ENCODE data around the gene EIF5.
A peak's percentile ranks its signal among the peaks of the same experiment; 100 is the strongest.

EIF5 gene

DNA sequence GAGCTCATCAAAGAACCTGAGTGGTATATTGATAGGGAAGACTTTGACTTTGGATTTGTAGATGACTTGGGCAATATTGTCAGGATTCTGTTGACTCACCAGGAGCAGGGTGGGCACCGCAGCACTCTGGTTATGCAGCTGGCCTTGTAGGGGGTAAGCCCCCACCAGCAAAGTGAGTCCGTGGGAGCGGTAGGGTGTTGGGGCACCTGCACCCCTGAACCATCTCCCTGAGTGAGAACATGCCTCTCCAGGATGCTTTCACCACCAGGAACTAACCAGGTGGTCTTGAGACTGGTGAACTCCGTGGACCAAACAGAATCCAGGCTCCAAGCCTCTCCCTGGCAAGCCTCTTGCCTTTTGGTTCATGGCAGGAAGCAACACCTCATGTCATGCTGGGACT is 44.0 kb upstream of the EIF5 start:
- no CpG with 5 or more reads among the region's 4 CpGs for WGBS (ENCODE audit: extremely low coverage, insufficient coverage, low lambda C conversion rate)
- Histone ChIP-seq H4K8ac (ENCODE audit: low read depth, low read length) (no peak overlapping the region), H3K4me2 (ENCODE audit: low read length) (no peak overlapping the region), H3K4me1 (ENCODE audit: control insufficient read depth, low read depth, low read length) (peaks cover 2% of the 10 kb centered on the region), H3K56ac (ENCODE audit: low read length) (no peak overlapping the region), H2BK5ac (ENCODE audit: low read length) (no peak overlapping the region), H3K18ac (ENCODE audit: low read length) (no peak overlapping the region), H3K23ac (ENCODE audit: low read length) (no peak overlapping the region), H3K9ac (ENCODE audit: low read length) (no peak overlapping the region), H3K79me1 (ENCODE audit: low read length) (no peaks in the 10 kb centered on the region), H2BK15ac (replicated peaks; ENCODE audit: low read depth) (no peak overlapping the region), H3K27ac (ENCODE audit: low read depth, low read length) (no peak overlapping the region), H4K5ac (ENCODE audit: low read length) (no peak overlapping the region), H2BK120ac (ENCODE audit: low read depth, low read length) (no peak overlapping the region), H3K27me3 (ENCODE audit: insufficient read depth, low read length, poor library complexity) (no peaks in the 10 kb centered on the region), H2AK5ac (ENCODE audit: low read length) (no peak overlapping the region), H3K36me3 (ENCODE audit: control insufficient read depth, insufficient read depth, low read length) (no peaks in the 10 kb centered on the region), H3K79me2 (ENCODE audit: control insufficient read depth, insufficient read depth, low read length) (no peaks in the 10 kb centered on the region), H3K4me3 (ENCODE audit: low read length) (no peak overlapping the region), H3K4ac (ENCODE audit: low read depth, low read length) (no peak overlapping the region)
- DNase-seq, result no peak

DNA sequence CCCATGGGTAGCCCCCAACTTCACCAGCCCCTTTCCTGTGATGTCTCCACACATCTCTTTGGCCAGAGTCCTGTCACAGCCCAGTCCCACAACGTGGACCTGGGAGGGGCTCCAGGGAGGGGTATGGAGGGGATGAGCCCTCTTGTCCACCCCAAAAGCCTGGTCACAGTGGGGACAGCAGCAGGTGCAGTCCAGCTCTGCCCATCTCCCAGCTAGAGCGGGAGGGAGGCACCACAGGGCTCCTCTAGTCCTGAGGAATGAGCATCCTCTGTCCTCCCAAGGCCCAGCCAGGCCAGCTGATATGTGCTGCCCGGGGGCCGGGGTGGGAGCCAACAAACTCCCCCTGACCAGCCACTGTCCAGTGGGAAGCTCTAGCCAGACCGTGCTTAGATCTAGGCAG is 43.5 kb upstream of the EIF5 start:
- DNase-seq, result no peak
- no peak overlapping the region for H2BK120ac ChIP-seq (ENCODE audit: low read depth, low read length)
- H3K4me2 ChIP-seq (ENCODE audit: low read length), result no peak overlapping the region
- H2AK5ac ChIP-seq (ENCODE audit: low read length), result no peak overlapping the region
- H3K79me1 ChIP-seq (ENCODE audit: low read length), result no peaks in the 10 kb centered on the region
- H2BK15ac ChIP-seq (replicated peaks; ENCODE audit: low read depth), result no peak overlapping the region
- no peaks in the 10 kb centered on the region for H3K36me3 ChIP-seq (ENCODE audit: control insufficient read depth, insufficient read depth, low read length)
- no peaks in the 10 kb centered on the region for H3K27me3 ChIP-seq (ENCODE audit: insufficient read depth, low read length, poor library complexity)
- no peak overlapping the region for H3K27ac ChIP-seq (ENCODE audit: low read depth, low read length)
- H3K56ac ChIP-seq (ENCODE audit: low read length), result no peak overlapping the region
- H3K4ac ChIP-seq (ENCODE audit: low read depth, low read length), result no peak overlapping the region
- H3K18ac ChIP-seq (ENCODE audit: low read length), result no peak overlapping the region
- H2BK5ac ChIP-seq (ENCODE audit: low read length), result no peak overlapping the region
- no CpG with 5 or more reads among the region's 5 CpGs for WGBS (ENCODE audit: extremely low coverage, insufficient coverage, low lambda C conversion rate)
- no peak overlapping the region for H4K8ac ChIP-seq (ENCODE audit: low read depth, low read length)
- no peak overlapping the region for H3K9ac ChIP-seq (ENCODE audit: low read length)
- H4K5ac ChIP-seq (ENCODE audit: low read length), result no peak overlapping the region
- H3K4me1 ChIP-seq (ENCODE audit: control insufficient read depth, low read depth, low read length), result no peaks in the 10 kb centered on the region
- no peak overlapping the region for H3K4me3 ChIP-seq (ENCODE audit: low read length)
- H3K79me2 ChIP-seq (ENCODE audit: control insufficient read depth, insufficient read depth, low read length), result no peaks in the 10 kb centered on the region
- H3K23ac ChIP-seq (ENCODE audit: low read length), result no peak overlapping the region

DNA sequence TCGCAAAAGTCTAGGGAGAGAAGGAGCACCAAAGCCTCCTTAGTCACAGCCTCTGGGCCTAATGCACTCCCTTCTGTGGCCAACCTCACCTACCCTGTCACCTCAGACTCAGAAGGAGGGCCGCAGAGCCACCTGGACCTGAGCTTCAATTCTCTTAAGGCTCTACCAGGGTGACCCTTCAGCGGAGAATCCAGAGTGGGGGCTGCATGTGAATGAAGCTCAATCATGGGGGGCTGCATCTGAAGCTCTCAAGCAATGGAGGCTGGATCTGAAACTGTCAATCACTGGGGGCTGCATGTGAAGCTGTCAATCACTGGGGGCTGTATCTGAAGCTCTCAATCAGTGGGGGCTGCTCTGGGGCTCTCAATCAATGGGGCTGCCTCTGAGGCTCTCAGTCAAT is 43.1 kb upstream of the EIF5 start:
- Histone ChIP-seq H3K9ac (ENCODE audit: low read length) (no peak overlapping the region), H2BK15ac (replicated peaks; ENCODE audit: low read depth) (no peak overlapping the region), H4K5ac (ENCODE audit: low read length) (no peak overlapping the region), H3K23ac (ENCODE audit: low read length) (no peak overlapping the region), H3K4me2 (ENCODE audit: low read length) (no peak overlapping the region), H3K18ac (ENCODE audit: low read length) (no peak overlapping the region), H2BK5ac (ENCODE audit: low read length) (no peak overlapping the region), H3K27ac (ENCODE audit: low read depth, low read length) (no peak overlapping the region), H4K8ac (ENCODE audit: low read depth, low read length) (no peak overlapping the region), H2AK5ac (ENCODE audit: low read length) (no peak overlapping the region), H3K79me1 (ENCODE audit: low read length) (no peaks in the 10 kb centered on the region), H3K4me3 (ENCODE audit: low read length) (no peak overlapping the region), H3K36me3 (ENCODE audit: control insufficient read depth, insufficient read depth, low read length) (no peaks in the 10 kb centered on the region), H3K4ac (ENCODE audit: low read depth, low read length) (no peak overlapping the region), H3K56ac (ENCODE audit: low read length) (no peak overlapping the region), H3K27me3 (ENCODE audit: insufficient read depth, low read length, poor library complexity) (no peaks in the 10 kb centered on the region), H3K79me2 (ENCODE audit: control insufficient read depth, insufficient read depth, low read length) (no peaks in the 10 kb centered on the region), H2BK120ac (ENCODE audit: low read depth, low read length) (no peak overlapping the region), H3K4me1 (ENCODE audit: control insufficient read depth, low read depth, low read length) (no peaks in the 10 kb centered on the region)
- WGBS (ENCODE audit: extremely low coverage, insufficient coverage, low lambda C conversion rate), result no CpG with 5 or more reads among the region's 3 CpGs
- DNase-seq, result no peak

DNA sequence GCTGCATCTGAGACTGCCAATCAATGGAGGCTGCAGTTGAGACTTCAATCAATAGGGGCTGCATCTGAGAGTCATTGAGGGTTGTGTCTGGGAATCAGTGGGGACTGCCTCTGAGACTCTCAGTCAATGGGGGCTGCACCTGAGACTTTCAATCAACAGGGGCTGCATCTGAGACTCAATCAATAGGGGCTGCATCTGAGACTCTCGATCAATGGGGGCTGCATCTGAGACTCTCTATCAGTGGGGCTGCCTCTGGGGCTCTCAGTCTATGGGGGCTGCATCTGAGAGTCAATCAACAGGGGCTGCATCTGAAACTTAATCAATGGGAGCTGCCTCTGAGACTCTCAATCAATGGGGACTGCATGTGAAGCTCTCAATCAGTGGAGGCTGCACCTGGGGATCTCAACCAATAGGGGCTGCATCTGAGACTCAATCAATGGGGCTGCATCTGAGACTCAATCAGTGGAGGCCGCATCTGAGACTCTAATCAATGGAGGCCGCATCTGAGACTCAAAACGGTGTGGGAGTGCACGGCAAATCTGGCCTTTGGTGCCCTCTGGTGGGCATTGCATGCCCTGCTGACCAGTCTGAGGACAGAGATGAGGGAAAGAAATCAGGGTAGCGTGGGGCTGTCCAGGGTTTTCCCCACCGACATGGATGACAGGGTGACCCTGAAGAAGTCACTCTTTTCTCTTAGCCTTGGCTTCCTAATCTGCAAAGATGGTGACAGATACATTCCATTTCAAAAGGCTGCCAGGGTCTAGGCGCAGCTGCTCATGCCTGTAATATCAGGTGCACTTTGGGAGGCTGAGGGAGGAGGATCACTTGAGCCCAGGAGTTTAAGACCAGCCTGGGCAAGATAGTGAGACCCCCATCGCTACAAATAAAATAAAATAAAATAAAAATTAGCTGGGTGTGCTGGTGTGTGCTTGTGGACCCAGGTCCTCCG is 41.3 kb upstream of the EIF5 start:
- no peak overlapping the region for H3K56ac ChIP-seq (ENCODE audit: low read length)
- no peak overlapping the region for H3K18ac ChIP-seq (ENCODE audit: low read length)
- no peak overlapping the region for H3K4me2 ChIP-seq (ENCODE audit: low read length)
- H3K79me2 ChIP-seq (ENCODE audit: control insufficient read depth, insufficient read depth, low read length), result no peaks in the 10 kb centered on the region
- no peaks in the 10 kb centered on the region for H3K79me1 ChIP-seq (ENCODE audit: low read length)
- no peak overlapping the region for H2BK120ac ChIP-seq (ENCODE audit: low read depth, low read length)
- no peak overlapping the region for H4K5ac ChIP-seq (ENCODE audit: low read length)
- DNase-seq, result peak; percentile 75
- H2BK15ac ChIP-seq (replicated peaks; ENCODE audit: low read depth), result no peak overlapping the region
- no peaks in the 10 kb centered on the region for H3K27me3 ChIP-seq (ENCODE audit: insufficient read depth, low read length, poor library complexity)
- no peak overlapping the region for H3K4me3 ChIP-seq (ENCODE audit: low read length)
- no peaks in the 10 kb centered on the region for H3K4me1 ChIP-seq (ENCODE audit: control insufficient read depth, low read depth, low read length)
- H3K23ac ChIP-seq (ENCODE audit: low read length), result no peak overlapping the region
- H2BK5ac ChIP-seq (ENCODE audit: low read length), result no peak overlapping the region
- H4K8ac ChIP-seq (ENCODE audit: low read depth, low read length), result no peak overlapping the region
- H2AK5ac ChIP-seq (ENCODE audit: low read length), result no peak overlapping the region
- H3K36me3 ChIP-seq (ENCODE audit: control insufficient read depth, insufficient read depth, low read length), result no peaks in the 10 kb centered on the region
- no peak overlapping the region for H3K4ac ChIP-seq (ENCODE audit: low read depth, low read length)
- H3K9ac ChIP-seq (ENCODE audit: low read length), result no peak overlapping the region
- WGBS (ENCODE audit: extremely low coverage, insufficient coverage, low lambda C conversion rate), result no CpG with 5 or more reads among the region's 10 CpGs
- no peak overlapping the region for H3K27ac ChIP-seq (ENCODE audit: low read depth, low read length)

DNA sequence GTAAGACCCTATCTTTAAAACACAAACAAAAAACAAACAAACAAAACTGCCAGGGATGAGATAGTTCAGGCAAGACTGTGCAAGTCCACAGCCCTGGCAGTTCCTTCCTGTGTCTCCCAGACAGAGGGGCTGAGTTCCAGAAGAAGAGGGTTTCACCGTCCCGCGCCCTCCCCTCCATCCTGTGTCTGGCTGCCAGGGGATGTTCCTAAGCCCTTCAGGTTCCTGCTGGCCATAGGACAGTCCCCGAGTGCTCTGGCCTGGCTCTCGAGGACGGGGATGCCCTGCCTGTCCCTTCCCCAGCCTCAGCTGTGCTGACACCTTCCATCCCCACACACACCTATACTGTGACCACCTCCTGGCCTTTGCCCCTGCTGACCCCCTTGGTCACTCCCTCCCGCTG is 40.6 kb upstream of the EIF5 start:
- Histone ChIP-seq H3K4me2 (ENCODE audit: low read length) (no peak overlapping the region), H4K5ac (ENCODE audit: low read length) (no peak overlapping the region), H3K56ac (ENCODE audit: low read length) (no peak overlapping the region), H3K27ac (ENCODE audit: low read depth, low read length) (no peak overlapping the region), H3K18ac (ENCODE audit: low read length) (no peak overlapping the region), H3K79me1 (ENCODE audit: low read length) (no peaks in the 10 kb centered on the region), H3K23ac (ENCODE audit: low read length) (no peak overlapping the region), H3K4ac (ENCODE audit: low read depth, low read length) (no peak overlapping the region), H2BK5ac (ENCODE audit: low read length) (no peak overlapping the region), H2AK5ac (ENCODE audit: low read length) (no peak overlapping the region), H3K4me1 (ENCODE audit: control insufficient read depth, low read depth, low read length) (no peaks in the 10 kb centered on the region), H2BK15ac (replicated peaks; ENCODE audit: low read depth) (no peak overlapping the region), H3K27me3 (ENCODE audit: insufficient read depth, low read length, poor library complexity) (no peaks in the 10 kb centered on the region), H3K79me2 (ENCODE audit: control insufficient read depth, insufficient read depth, low read length) (no peaks in the 10 kb centered on the region), H3K4me3 (ENCODE audit: low read length) (no peak overlapping the region), H4K8ac (ENCODE audit: low read depth, low read length) (no peak overlapping the region), H2BK120ac (ENCODE audit: low read depth, low read length) (no peak overlapping the region), H3K36me3 (ENCODE audit: control insufficient read depth, insufficient read depth, low read length) (no peaks in the 10 kb centered on the region), H3K9ac (ENCODE audit: low read length) (no peak overlapping the region)
- DNase-seq, result no peak
- no CpG with 5 or more reads among the region's 7 CpGs for WGBS (ENCODE audit: extremely low coverage, insufficient coverage, low lambda C conversion rate)

DNA sequence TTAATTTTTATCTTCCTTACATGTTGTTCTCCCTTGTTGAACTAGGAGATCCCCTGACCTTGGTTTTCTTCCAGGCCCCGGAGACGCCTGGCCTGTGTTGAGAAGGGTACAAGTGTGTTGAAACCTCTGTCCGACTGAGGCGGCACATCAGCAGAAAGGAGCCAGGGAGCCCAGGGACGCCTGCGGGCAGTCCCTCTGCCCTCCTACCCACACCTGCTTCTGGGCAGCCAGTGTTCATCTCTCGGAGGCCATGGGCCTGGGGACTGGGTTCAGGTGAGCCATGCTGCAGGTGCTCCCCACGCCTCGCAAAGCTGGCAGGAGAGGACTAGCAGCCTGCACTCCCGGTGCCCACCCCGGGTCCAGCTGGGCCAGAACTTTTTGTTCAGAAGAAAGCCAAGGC is 39.9 kb upstream of the EIF5 start:
- no CpG with 5 or more reads among the region's 11 CpGs for WGBS (ENCODE audit: extremely low coverage, insufficient coverage, low lambda C conversion rate)

More for the DNA sequence above, 39.9 kb upstream of the EIF5 start:
- H3K23ac ChIP-seq (ENCODE audit: low read length), result no peak overlapping the region
- H2BK15ac ChIP-seq (replicated peaks; ENCODE audit: low read depth), result no peak overlapping the region
- no peak overlapping the region for H3K56ac ChIP-seq (ENCODE audit: low read length)
- H3K36me3 ChIP-seq (ENCODE audit: control insufficient read depth, insufficient read depth, low read length), result no peaks in the 10 kb centered on the region
- H3K4me1 ChIP-seq (ENCODE audit: control insufficient read depth, low read depth, low read length), result no peaks in the 10 kb centered on the region
- H3K79me1 ChIP-seq (ENCODE audit: low read length), result no peaks in the 10 kb centered on the region
- H3K18ac ChIP-seq (ENCODE audit: low read length), result no peak overlapping the region
- no peak for DNase-seq
- no peak overlapping the region for H2AK5ac ChIP-seq (ENCODE audit: low read length)
- H3K4me3 ChIP-seq (ENCODE audit: low read length), result no peak overlapping the region
- H4K8ac ChIP-seq (ENCODE audit: low read depth, low read length), result no peak overlapping the region
- H3K79me2 ChIP-seq (ENCODE audit: control insufficient read depth, insufficient read depth, low read length), result no peaks in the 10 kb centered on the region
- H2BK120ac ChIP-seq (ENCODE audit: low read depth, low read length), result no peak overlapping the region
- no peak overlapping the region for H3K4me2 ChIP-seq (ENCODE audit: low read length)
- H3K27ac ChIP-seq (ENCODE audit: low read depth, low read length), result no peak overlapping the region
- H3K4ac ChIP-seq (ENCODE audit: low read depth, low read length), result no peak overlapping the region
- H3K9ac ChIP-seq (ENCODE audit: low read length), result no peak overlapping the region
- no peaks in the 10 kb centered on the region for H3K27me3 ChIP-seq (ENCODE audit: insufficient read depth, low read length, poor library complexity)
- no peak overlapping the region for H2BK5ac ChIP-seq (ENCODE audit: low read length)
- no peak overlapping the region for H4K5ac ChIP-seq (ENCODE audit: low read length)
